Measurements from ENCODE around the gene SLC8A1.

SLC8A1 gene

GRCh38 chr2:40300391-40300790 is 151.5 kb downstream of the SLC8A1 start:
- no peak for DNase-seq

- no peak for DNase-seq
These were observed 152.1 kb downstream of the SLC8A1 start for GRCh38 chr2:40299781-40300180.

GRCh38 chr2:40299173-40299572 is 152.7 kb downstream of the SLC8A1 start:
- no peak for DNase-seq

GRCh38 chr2:40298026-40298425 is 153.9 kb downstream of the SLC8A1 start:
- DNase-seq, result no peak

- no peak for DNase-seq
These were observed 159.6 kb downstream of the SLC8A1 start for GRCh38 chr2:40292291-40292690.

- no peak for DNase-seq
These were observed 162.0 kb downstream of the SLC8A1 start for GRCh38 chr2:40289771-40290404.

- no peak for DNase-seq
These were observed 164.1 kb downstream of the SLC8A1 start for GRCh38 chr2:40287773-40288172.

GRCh38 chr2:40287195-40287594 is 164.7 kb downstream of the SLC8A1 start:
- no peak for DNase-seq

- DNase-seq, result no peak
These were observed 165.2 kb downstream of the SLC8A1 start for GRCh38 chr2:40286721-40287120.

GRCh38 chr2:40285391-40285790 is 166.5 kb downstream of the SLC8A1 start:
- no peak for DNase-seq

GRCh38 chr2:40284797-40285196 is 167.1 kb downstream of the SLC8A1 start:
- no peak for DNase-seq

- no peak for DNase-seq
These were observed 168.6 kb downstream of the SLC8A1 start for GRCh38 chr2:40283111-40283909.

GRCh38 chr2:40282428-40282827 is 169.5 kb downstream of the SLC8A1 start:
- DNase-seq, result no peak

- no peak for DNase-seq
These were observed 170.6 kb downstream of the SLC8A1 start for GRCh38 chr2:40281021-40281940.

GRCh38 chr2:40279482-40279881 is 172.4 kb downstream of the SLC8A1 start:
- DNase-seq, result no peak

GRCh38 chr2:40279001-40279400 is 172.9 kb downstream of the SLC8A1 start:
- no peak for DNase-seq

GRCh38 chr2:40276076-40276475 is 175.8 kb downstream of the SLC8A1 start:
- no peak for DNase-seq

GRCh38 chr2:40274270-40274669 is 177.6 kb downstream of the SLC8A1 start:
- DNase-seq, result no peak

GRCh38 chr2:40273734-40274182 is 178.1 kb downstream of the SLC8A1 start:
- DNase-seq, result no peak

- no peak for DNase-seq
These were observed 180.8 kb downstream of the SLC8A1 start for GRCh38 chr2:40271094-40271493.

GRCh38 chr2:40270372-40270771 is 181.5 kb downstream of the SLC8A1 start:
- DNase-seq, result no peak

GRCh38 chr2:40268566-40268965 is 183.3 kb downstream of the SLC8A1 start:
- no peak for DNase-seq

- no peak for DNase-seq
These were observed 185.7 kb downstream of the SLC8A1 start for GRCh38 chr2:40266201-40266600.
